ENCODE data around the gene SETX. TPM values are rescaled to one million over a fixed set of nuclear protein-coding genes. Genes with fewer than 3 reads are reported as not detected.

SETX gene
- total and polyA plus RNA-seq, 8 donors = 11.1 to 23.1 (median 14.5) TPM

- intact Hi-C loops (cut with DNase I) = no loop called here
- Histone ChIP-seq H3K36me3 (no peaks in the 10 kb centered on the region), H3K4me1 (peaks cover 21 to 30% (median 22%) of the 10 kb centered on the region in 3 donors), H3K4me3 (peak overlapping the region; percentile 37 to 69 (median 58)), H3K9me3 (no peaks in the 10 kb centered on the region), H3K27me3 (no peaks in the 10 kb centered on the region), H3K27ac (peak overlapping the region; percentile 49 to 62 (median 54))
- no peak for TF ChIP-seq CTCF (IDR thresholded peaks at IDR 0.05)
- 1 to 2% methylated on average over 52 to 81 of the region's 81 CpGs for WGBS, 2 donors
- DNase-seq = peak in 5 of 6 donors; percentile 38 to 86 (median 53)
- no peak for FAIRE-seq
- peak; percentile 0 to 17 (median 6) for ATAC-seq
These were observed 112.8 kb downstream of the SETX start for GRCh38 chr9:132241840-132242620.

GRCh38 chr9:132241483-132241839 lies 113.3 kb downstream of the SETX start:
- peak overlapping the region; percentile 37 to 69 (median 58) for H3K4me3 ChIP-seq
- no peak for ATAC-seq
- H3K27ac ChIP-seq = peak overlapping the region in 3 of 4 donors; percentile 23 to 62 (median 49)
- FAIRE-seq = no peak
- no peak for TF ChIP-seq CTCF (IDR thresholded peaks at IDR 0.05)
- peak in 1 of 6 donors; percentile 78 for DNase-seq
- WGBS, 2 donors = 0% methylated on average over 15 to 33 of the region's 33 CpGs
- H3K36me3 ChIP-seq = no peaks in the 10 kb centered on the region
- intact Hi-C loops (cut with DNase I) = no loop called here
- peaks cover 21 to 30% (median 22%) of the 10 kb centered on the region in 3 donors for H3K4me1 ChIP-seq
- H3K9me3 ChIP-seq = no peaks in the 10 kb centered on the region
- no peaks in the 10 kb centered on the region for H3K27me3 ChIP-seq

- Histone ChIP-seq H3K36me3 (no peaks in the 10 kb centered on the region), H3K9me3 (no peaks in the 10 kb centered on the region), H3K27me3 (no peaks in the 10 kb centered on the region), H3K27ac (peak overlapping the region in 3 of 4 donors; percentile 23 to 62 (median 49)), H3K4me1 (peaks cover 21 to 30% (median 22%) of the 10 kb centered on the region in 3 donors), H3K4me3 (peak overlapping the region; percentile 37 to 69 (median 58))
- 5 to 6% methylated on average over 61 to 63 of the region's 63 CpGs for WGBS, 2 donors
- DNase-seq (peak; percentile 96 to 99 (median 98)), FAIRE-seq (no peak), ATAC-seq (peak; percentile 80 to 90 (median 84))
- no peak for TF ChIP-seq CTCF (IDR thresholded peaks at IDR 0.05)
- intact Hi-C loops (cut with DNase I) = no loop called here
These were observed 113.8 kb downstream of the SETX start for GRCh38 chr9:132240841-132241482.

GRCh38 chr9:132239999-132240840 lies 114.6 kb downstream of the SETX start:
- ATAC-seq (peak; percentile 0 to 2 (median 0)), DNase-seq (peak in 5 of 6 donors; percentile 58 to 78 (median 59)), FAIRE-seq (no peak)
- no peak for TF ChIP-seq CTCF (IDR thresholded peaks at IDR 0.05)
- Histone ChIP-seq H3K4me3 (peak overlapping the region in 2 of 4 donors; percentile 26 to 69), H3K27ac (no peak overlapping the region), H3K27me3 (no peaks in the 10 kb centered on the region), H3K4me1 (peaks cover 21 to 30% (median 21%) of the 10 kb centered on the region in 3 donors), H3K36me3 (no peaks in the 10 kb centered on the region), H3K9me3 (no peaks in the 10 kb centered on the region)
- WGBS, 2 donors = 39 to 40% methylated on average over 21 of the region's 21 CpGs
- intact Hi-C loops (cut with DNase I) = loop anchor here in 2 of 3 donors (5.0 to 10.0 kb wide), 4 partner anchors 65 to 478 kb away; no protein-coding TSS in a partner anchor
